NB4 (cell line): Measurements from ENCODE around the gene THAP2.

Experiments
- CTCF ChIP-seq: IDR thresholded peaks from one replicate; pipeline ENCODE4 v1.5.1; 2012; ENCODE audit warnings: low read depth, low read length
- POLR2A ChIP-seq: IDR thresholded peaks from 2 replicates; pipeline ENCODE4 v1.6.1; 2011; ENCODE audit warnings: mild to moderate bottlenecking; ENCODE audit not compliant: insufficient read length; ENCODE audit errors: extremely low read depth

GRCh38 chr12:71626098-71626497 is 38.0 kb upstream of the THAP2 start:
- TF ChIP-seq CTCF (no peak), POLR2A (no peak)
